Body of pancreas (tissue), 4 donors: ENCODE results near the gene CXCL8.

Experiments
- POLR2A ChIP-seq, 3 donors: fragments of 450-650 bp; IDR thresholded peaks; one replicate each; pipeline ENCODE4 v1.6.1; 2016; ENCODE audit warnings: antibody characterized with exemption in 3 of 3, mild to moderate bottlenecking in 2 of 3
- TF ChIP-seq, protein P1 (sequence below), 7 experiments: fragments of 450-650 bp in 4 of 7; fragments of 200-600 bp in 3 of 7; sonication (generic) in 3 of 7; IDR thresholded peaks; one replicate each; pipeline ENCODE4 v1.5.1; 2016 to 2019; ENCODE audit warnings: antibody characterized with exemption in 7 of 7

DNA sequence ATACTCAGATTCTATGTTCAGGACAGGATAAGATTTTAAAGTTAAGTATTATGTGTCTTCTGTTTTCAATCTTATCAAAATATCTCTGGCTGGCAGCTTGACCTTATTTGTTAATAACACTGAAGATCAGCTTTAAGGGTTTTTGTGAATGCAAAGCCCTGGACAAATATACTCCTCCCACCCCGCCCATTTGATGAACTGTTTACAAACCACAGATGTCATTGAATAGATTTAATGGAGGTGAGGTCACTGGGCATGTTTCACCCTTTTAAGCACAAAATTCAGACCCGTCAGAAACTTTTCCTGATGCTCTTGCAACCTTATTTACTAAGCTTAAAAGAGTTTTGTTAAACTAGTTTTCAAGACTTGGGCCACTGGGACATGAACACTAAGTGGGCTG, 10.1 kb upstream of the CXCL8 start:
- TF ChIP-seq, protein P1, sequence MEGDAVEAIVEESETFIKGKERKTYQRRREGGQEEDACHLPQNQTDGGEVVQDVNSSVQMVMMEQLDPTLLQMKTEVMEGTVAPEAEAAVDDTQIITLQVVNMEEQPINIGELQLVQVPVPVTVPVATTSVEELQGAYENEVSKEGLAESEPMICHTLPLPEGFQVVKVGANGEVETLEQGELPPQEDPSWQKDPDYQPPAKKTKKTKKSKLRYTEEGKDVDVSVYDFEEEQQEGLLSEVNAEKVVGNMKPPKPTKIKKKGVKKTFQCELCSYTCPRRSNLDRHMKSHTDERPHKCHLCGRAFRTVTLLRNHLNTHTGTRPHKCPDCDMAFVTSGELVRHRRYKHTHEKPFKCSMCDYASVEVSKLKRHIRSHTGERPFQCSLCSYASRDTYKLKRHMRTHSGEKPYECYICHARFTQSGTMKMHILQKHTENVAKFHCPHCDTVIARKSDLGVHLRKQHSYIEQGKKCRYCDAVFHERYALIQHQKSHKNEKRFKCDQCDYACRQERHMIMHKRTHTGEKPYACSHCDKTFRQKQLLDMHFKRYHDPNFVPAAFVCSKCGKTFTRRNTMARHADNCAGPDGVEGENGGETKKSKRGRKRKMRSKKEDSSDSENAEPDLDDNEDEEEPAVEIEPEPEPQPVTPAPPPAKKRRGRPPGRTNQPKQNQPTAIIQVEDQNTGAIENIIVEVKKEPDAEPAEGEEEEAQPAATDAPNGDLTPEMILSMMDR (IDR thresholded peaks at IDR 0.05), result no peak
- TF ChIP-seq POLR2A (IDR thresholded peaks at IDR 0.05), result no peak
